HTERT RPE-1 (cell line): ENCODE measurements around the gene DOCK11.
"Not testable (repeated sequence)": the region's sequence is repeated elsewhere in the genome, so short reads cannot be mapped to it uniquely, and the experiment has no call there.

Experiments used
- in situ Hi-C: fragments of 300-500 bp; cut with MboI; formaldehyde crosslinking; loops from 4 replicates; pipeline ENCODE4 v1.14.3; 2020; ENCODE audit warnings: low sequenced_read_pairs

The DOCK11 gene

DNA sequence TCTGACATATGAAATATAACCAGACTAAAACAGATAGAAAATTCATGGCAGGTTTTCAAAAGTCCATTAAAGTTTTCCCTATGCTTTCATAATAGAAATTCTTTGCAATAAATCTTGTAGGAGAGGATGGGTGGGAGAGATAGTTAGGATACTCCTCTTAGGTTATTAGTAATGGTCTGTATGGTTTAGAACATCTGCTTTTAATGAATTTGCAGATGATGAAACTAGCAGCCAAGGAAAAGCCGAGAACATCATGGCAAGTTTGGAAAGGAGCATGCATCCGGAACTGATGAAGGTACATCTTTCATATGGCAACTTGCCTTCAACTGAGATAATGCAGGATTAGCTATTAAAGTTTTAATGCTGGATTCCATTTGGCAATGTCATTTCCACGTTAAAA lies 70.7 kb downstream of the DOCK11 start:
- in situ Hi-C loops, result no loop called here

DNA sequence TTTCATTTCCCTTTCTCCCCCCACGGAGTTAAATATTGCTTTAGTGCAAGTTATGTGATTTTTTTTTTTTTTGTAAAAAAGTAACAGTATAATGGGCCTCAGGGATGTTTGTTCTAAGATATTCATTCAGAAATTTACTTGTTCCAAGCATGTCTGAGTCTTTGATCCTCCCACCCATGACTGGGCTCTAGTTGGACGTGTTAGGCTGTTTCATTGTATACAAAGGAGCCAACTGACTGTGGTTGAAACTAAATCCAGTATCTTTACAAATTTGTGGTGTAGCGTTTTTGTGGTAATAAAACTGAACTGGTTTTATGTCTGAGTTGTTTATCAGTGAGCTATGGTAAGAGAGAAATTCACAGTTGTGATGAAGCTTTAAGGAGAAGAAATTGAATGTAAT lies 74.1 kb downstream of the DOCK11 start:
- in situ Hi-C loops, result no loop called here

DNA sequence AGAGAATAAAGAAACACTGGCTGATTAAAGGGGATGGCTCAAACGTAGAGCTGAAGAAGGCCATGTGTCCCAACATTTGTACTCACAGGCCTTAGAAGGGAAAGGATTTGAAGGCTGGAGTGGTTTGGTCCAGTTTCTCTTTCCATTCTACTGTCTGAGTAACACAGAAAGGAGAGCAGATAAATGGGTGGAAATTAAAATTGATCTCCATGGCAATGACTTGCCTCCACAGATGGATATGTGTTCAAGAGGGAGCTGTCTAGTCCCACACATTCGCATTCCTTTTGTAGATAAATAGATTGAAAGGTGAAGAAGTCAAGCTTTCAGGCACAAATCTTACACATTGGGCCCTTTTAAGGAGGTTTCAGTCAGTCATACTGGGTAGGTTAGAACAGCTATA lies 74.6 kb downstream of the DOCK11 start:
- in situ Hi-C loops, result no loop called here

DNA sequence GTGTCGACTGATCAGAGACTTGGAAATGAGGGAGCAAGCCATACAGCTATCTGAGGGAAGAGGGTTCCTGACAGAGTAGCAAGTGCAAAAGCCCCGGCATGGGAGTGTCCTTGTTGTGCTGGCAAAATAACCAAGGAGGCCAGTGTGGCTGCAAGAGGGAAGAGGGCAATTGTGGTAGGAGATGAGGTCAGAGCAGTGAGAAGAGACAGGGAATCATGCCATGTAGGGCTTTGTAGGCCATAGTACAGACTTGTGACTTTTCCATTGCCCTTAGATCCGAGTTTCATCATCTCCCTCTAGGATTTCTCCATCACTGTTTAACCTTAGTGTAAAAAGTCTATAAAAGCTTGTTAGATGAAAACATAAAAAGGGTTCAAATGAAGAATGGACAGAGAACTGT lies 76.2 kb downstream of the DOCK11 start:
- in situ Hi-C loops, result no loop called here

DNA sequence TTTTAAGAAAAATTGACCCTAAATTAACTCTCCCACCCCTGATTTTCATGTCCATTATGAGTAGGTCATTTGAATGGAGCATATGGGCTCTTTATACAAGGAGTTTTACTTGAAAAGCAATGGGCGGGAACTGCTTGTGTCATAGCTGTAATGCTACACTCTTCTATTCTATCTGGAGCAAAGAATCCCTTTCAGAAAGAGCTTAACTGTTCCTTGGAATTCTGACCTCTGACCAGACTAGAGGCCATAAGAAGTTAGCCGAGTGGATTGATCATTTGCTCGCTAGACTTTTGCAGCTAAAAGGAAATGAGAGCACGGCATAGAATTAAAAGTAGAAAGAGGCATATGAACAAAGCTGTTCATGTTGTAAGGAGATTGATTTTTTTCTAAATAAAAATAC lies 79.1 kb downstream of the DOCK11 start:
- in situ Hi-C loops, result no loop called here

DNA sequence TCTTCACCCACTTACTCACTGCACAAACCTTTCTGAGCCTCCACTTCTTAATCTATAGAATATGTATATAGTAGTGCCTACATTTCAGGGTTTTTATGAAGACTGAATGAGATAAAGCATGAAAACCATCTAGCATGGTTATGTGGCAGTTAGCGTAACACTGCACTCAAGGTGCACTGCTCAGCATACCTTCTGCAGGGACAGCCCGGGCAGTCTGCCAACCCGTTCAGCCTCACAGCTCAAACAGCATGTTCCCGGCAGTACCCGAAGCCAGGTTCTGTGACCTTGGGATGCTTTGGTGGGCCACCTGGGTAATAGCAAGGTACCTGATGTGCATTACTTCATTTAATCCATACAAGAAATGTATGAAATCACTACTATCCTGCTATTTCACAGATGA lies 81.4 kb downstream of the DOCK11 start:
- in situ Hi-C loops, result no loop called here

DNA sequence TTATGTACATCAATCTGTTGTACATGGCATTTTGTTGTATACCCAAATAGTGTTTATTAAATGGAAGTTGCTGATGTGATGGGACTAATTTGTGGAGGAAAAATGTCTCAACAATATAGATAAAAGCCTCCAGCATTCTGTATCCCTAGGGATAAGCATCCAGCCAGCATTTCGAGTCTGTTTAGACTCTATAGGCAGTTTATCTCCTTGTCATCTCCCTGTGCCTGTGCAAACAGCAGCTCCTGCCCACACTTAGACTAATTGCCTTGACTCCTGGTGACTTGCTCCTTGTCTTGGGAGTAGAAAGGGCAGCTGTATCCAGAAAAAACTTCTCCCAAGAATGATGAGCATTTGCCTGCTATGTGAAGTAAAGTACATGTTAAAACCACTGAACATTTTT lies 83.8 kb downstream of the DOCK11 start:
- in situ Hi-C loops, result no loop called here

DNA sequence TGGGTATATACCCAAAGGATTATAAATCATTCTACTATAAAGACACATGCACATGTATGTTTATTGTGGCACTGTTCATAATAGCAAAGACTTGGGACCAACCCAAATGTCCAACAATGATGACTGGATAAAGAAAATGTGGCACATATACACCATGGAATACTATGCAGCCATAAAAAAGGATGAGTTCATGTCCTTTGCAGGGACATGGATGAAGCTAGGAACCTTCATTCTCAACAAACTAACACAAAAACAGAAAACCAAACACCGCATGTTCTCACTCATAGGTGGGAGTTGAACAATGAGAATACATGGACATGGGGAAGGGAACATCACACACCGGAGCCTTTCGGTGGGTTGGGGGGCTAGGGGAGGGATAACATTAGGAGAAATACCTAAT lies 87.3 kb downstream of the DOCK11 start:
- in situ Hi-C loops, result not testable (repeated sequence)

DNA sequence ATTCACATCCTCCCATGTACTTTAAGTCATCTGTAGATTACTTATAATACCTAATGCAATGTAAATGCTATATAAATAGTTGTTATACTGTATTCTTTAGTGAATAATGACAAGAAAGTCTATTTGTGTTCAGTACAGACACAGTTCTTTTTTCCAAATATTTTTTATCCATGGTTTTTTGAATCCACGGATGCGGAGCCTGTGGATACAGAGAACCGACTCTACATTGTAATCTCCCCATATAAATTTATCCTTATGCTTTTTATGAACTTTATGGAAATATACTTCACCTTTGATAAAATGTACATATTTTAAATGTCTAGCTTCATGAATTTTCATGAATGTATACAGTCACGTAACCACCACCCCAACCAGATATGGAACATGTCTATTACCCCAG lies 88.2 kb downstream of the DOCK11 start:
- in situ Hi-C loops, result no loop called here

DNA sequence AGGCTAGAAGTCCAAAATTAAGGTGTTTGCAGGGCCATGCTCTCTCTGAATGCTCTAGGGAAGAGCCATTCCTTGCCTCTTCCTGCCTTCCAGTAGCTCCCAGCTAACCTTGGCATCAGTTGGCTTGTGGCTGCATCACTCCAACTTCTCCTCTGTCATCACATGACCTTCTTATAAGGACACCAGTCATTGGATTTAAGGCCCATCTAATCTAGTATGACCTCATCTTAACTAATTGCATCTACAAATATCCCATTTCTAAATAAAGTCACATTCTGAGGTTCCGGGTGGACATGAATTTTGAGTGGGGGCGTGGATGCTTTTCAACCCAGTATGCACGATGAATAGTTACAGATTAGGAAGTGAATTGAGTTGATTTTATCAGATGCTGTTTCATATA lies 89.7 kb downstream of the DOCK11 start:
- in situ Hi-C loops, result no loop called here

DNA sequence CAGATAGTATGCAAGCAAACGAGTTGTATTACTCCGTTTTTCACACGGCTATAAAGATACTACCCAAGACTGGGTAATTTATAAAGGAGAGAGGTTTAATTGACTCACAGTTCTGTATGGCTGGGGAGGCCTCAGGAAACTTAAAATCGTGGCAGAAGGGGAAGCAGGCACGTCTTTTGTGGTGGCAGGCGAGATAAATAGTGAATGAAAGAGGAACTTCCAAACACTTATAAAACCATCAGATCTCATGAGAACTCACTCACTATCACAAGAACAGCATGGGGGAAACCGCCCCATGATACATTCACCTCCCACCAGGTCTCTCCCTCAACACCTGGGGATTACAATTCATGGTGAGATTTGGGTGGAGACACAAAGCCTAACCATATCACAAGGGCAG lies 90.6 kb downstream of the DOCK11 start:
- in situ Hi-C loops, result not testable (repeated sequence)

DNA sequence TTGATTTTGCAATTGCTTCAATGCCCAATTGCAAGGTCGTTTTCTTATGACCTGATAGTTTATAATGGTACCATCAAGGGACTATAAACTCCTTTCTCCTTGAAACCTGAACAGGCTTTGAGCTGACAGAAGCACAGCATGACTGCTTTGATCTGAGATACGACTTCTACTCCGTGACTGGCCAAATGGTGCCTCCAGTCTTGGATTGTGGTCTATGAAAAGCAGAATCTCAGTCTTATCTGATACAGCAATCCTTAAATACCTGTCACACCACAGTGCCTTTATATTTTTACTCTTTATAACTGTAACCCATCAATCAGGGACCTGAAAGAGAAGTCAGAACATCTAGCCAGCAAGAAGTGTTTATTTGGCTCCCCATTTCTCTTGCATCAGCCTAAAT lies 93.1 kb downstream of the DOCK11 start:
- in situ Hi-C loops, result no loop called here

DNA sequence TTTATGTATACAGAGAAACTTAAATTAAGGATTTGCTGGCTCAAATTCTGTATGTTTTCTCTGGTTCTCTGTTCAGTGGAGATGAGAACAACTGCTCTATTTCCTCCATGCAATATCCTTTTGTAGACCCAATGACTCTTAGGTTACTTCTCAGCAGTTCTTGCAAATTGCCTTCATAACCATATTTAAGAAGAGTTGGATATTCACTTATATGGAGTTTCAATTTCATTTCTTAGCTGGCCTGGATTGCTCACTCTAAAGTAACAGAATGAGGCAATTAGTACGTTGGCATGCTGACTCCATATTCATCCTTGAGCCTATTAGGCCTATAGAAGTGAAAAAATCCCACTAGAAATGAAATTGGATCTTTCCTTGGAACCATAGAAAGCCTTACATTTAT lies 93.6 kb downstream of the DOCK11 start:
- in situ Hi-C loops, result no loop called here

DNA sequence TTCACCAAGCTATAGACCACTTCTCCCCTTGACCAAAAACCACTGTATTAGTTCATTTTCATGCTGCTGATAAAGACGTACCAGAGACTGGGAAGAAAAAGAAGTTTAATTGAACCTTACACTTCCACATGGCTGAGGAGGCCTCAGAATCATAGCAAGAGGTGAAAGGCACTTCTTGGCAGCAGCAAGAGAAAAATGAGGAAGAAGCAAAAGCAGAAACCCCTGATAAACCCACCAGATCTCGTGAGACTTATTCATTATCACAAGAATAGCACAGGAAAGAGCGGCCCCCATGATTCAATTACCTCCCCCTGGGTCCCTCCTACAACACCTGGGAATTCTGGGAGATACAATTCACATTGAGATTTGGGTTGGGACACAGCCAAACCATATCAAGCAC lies 97.8 kb downstream of the DOCK11 start:
- in situ Hi-C loops, result no loop called here

DNA sequence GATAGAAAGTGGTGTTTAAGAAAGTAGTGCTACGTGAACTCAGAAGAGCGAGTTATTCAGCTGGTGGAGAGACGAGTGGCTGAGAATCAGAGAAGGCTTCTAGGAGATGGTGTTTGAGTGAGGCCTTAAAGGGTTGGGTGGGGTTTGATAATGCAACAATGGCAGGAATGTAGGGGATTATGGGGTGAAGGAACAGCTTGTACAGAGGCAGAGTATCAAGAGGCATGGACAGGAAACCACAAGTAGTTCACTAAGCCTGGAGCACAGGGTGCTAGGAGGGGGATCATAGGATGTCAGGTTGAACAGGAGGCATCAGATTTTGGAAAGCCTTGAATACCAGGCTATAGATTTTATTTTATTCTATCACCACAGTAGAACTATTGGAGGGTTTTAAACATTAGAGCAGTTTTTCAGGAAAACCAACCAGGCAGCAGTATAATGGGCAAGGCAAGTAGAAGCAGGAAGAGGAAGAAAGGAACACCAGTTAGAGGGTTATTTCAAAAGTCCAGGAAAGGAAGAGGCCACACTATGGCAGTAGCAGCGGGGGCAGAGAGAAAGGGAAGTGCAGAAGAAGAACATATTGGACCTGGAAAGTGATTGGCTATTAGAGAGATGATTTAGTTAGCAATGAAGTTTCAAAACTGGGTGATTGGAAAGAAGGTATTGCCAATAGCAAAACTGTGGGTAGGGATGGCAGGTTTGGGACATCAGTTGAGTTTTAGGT lies 99.2 kb downstream of the DOCK11 start:
- in situ Hi-C loops, result no loop called here

DNA sequence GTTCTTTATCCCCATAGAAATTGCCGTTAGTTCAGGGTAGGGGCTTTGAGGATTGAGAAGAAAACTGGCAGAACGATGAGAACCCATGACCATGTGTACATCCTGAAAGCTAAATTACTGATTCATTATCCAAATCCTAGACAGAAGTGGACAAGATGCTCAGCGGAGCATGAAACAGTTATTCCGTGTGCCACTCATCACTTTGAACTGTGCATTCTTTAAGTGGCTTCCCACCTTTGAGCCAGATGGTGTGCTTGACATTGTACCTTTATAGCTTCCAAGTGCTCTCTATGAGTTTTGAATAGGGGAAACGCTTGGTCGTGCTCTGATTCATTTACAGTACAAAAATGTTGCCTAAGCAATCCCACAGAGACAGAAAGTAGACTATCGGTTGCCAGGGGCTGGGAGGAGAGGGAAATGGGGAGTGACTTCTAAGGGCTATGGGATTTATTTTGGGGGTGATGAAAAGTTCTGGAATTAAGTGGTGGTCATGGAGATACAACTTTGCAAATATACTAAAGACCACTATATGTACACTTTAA lies 100.0 kb downstream of the DOCK11 start:
- in situ Hi-C loops, result no loop called here

DNA sequence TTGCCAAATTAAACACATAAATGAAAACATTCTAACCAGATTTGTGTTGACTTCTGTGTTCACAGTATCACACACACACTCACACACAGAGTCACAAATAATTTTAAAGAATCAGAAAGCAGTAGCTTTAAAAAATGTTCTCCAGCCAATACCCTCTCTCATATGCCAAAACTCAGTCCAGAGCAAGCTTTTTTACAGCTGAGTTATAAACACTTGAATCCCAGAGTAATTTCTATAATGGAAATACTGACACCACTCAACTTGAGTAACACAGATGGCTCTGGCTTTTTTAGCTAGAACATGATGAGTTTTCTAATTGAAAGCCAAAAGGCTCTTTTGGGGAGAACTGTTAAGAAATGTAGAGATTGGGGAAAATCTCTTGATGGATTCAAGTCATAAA lies 100.8 kb downstream of the DOCK11 start:
- in situ Hi-C loops, result no loop called here

DNA sequence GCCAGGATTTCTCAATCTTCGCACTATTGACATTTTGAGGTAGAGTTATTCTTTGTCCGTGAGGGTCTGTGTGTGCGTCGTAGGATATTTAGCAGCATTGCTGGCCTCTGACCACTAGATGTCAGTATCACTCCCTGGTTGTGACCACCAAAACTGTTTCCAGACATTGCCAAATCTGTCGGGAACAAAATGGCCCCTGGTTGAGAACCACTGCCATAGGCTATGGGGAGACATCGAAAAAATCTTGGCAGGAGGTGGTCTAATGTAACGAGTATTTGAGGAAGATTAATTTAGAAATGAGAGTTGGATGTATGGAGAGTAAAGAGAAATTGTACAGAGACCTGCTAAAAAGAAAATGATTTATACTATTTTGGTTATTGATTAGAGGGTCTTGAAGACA lies 108.4 kb downstream of the DOCK11 start:
- in situ Hi-C loops, result no loop called here

DNA sequence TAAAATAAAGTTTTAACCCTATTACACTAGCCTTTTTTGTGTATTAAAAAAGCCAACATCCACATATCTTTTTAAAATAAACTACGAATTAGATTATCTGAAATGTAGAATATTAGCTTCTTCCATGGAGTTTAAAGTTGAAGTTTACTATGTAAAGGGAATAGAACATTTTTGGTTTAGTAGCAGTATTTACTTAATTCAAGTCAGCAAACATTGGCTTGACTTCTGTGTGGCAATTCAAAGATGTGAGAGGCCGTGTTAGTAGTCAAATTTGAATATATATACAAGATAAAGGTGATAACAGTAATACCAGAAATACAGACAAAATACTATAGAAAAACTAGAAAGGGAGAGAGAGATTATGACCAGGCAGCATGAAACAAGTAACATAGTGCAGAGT lies 116.7 kb downstream of the DOCK11 start:
- in situ Hi-C loops, result no loop called here

DNA sequence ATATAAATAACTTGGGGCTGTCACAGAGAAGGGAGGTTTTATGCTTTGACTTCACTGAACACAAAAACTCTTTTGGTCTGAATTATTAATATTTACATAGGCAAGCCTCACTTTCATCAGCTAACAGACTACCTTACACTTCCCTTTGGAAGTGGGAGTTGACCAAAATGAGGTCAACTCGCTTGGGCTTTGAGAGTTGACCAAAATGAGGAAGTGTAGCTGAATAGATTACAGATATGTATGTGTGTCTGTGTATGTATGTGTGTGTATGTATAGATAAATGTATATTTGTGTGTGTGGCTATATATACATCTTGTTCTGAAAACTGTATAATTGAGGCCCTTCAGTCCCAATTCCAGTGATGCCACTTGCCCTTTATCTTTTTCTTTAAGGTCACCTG lies 118.5 kb downstream of the DOCK11 start:
- in situ Hi-C loops, result no loop called here

DNA sequence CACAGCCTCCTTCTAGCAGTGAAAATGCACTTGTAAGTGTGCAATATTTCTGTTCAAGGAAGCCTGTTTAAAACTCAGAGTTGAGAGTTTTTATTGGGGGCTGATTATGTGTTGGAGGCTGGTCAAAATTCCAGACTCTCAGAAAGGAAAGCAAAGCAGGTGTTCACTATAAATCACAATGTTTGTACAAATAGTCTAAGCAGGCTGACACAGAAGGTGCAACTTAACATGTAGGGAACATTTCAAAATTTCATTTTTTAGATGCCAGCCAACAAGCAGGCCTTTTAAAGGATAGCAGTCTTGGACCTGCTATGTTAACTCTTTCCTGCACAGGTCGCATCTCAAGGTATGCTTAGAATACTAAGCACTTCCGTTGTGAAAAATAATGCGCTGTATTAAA lies 119.5 kb downstream of the DOCK11 start:
- in situ Hi-C loops, result no loop called here

DNA sequence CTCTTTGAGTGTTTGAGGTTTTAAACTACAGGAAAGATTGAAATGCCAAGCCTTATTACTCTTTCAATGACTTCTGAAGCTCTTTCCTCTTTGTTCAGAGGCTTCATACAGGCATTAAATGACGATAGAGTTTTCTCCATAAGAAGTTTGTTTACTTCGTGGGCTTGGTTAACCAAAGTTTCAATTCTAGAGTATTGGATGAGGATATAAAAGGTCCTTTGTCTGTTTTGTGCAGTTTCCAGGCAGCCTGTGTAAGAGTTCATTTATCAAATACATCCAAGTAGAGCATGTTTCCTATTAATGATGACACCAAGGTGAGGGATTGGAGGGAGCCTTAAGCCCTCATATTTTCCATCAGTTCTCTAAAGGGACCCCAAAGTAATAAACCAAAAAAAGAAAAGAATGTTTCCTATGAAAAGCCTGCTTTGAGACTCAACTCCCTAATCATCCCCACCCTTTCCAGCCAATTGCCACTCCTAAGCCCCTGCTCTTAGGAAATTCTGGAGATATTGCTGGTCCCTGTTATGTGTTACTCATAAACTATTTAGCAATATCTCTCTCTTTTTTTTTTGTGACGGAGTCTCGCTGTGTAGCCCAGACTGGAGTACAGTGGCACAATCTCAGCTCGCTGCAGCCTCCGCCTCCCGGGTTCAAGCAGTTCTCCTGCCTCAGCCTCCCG lies 125.6 kb downstream of the DOCK11 start:
- in situ Hi-C loops, result no loop called here

DNA sequence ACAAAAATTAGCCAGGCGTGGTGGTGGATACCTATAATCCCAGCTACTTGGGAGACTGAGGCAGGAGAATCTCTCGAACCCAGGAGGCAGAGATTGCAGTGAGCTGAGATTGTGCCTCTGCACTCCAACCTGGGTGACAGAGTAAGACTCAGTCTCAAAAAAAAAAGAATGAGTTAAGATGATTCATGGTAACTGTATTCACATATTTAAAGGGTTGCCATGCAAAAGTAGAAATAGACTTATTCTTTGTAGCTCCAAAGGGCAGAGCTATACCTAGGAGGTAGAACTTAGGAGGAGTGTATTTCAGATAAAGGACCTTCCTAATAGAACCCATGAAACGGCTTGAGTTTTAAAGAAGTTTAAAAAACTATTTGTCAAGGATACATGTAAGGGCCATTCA lies 127.4 kb downstream of the DOCK11 start:
- in situ Hi-C loops, result no loop called here
